Thyroid gland (tissue), 4 donors: ENCODE measurements around the gene SNRPD3. TPM values are rescaled to one million over a fixed set of nuclear protein-coding genes. Genes with fewer than 3 reads are reported as not detected.
A peak's percentile ranks its signal among the peaks of the same experiment; 100 is the strongest.
"Not testable (repeated sequence)": the region's sequence is repeated elsewhere in the genome, so short reads cannot be mapped to it uniquely, and the experiment has no call there.

Experiments used
- DNase-seq, 2 donors: peaks; one replicate each; pipeline ENCODE4 v3.0.0-alpha.2; 2019
- H3K27ac ChIP-seq, 3 donors: fragments of 200-600 bp; sonication (generic); 1 replicate in 2 of 3; 2 replicates in 1 of 3; pipeline ENCODE4 v1.5.1; 2016 to 2019; ENCODE audit warnings: mild to moderate bottlenecking in 1 of 3, moderate library complexity in 1 of 3
- H3K27me3 ChIP-seq: fragments of 200-600 bp; sonication (generic); one replicate; pipeline ENCODE4 v1.5.1; 2019
- H3K36me3 ChIP-seq, 2 donors: fragments of 200-600 bp; sonication (generic); one replicate each; pipeline ENCODE4 v1.5.1; 2016 to 2019
- H3K4me1 ChIP-seq, 2 donors: fragments of 200-600 bp; sonication (generic); one replicate each; pipeline ENCODE4 v1.5.1; 2017 to 2019
- H3K4me3 ChIP-seq, 3 donors: fragments of 200-600 bp; sonication (generic); replicated peaks in 1 of 3; 1 replicate in 2 of 3; 2 replicates in 1 of 3; pipeline ENCODE4 v1.5.1; 2016; ENCODE audit warnings: mild to moderate bottlenecking in 1 of 3
- H3K9me3 ChIP-seq: fragments of 200-600 bp; sonication (generic); one replicate; pipeline ENCODE4 v1.5.1; 2017
- POLR2A ChIP-seq, 2 donors: fragments of 450-650 bp; IDR thresholded peaks; one replicate each; pipeline ENCODE4 v1.6.1; 2017; ENCODE audit warnings: antibody characterized with exemption in 2 of 2, mild to moderate bottlenecking in 2 of 2, moderate library complexity in 1 of 2
- WGBS, 2 donors: methylation state at CpG; one replicate each; pipeline ENCODE4 v1.1.5; 2017; 5-methylcytosine and 5-hydroxymethylcytosine counted together
- intact Hi-C: fragments of 100-400 bp; cut with DNase I; formaldehyde crosslinking; loops from one replicate; pipeline ENCODE4 v1.15.1; 2023
- total RNA-seq, 4 donors: library from RNA; depleted of rRNA; stranded (reverse); fragments of >200 nt; gene quantifications; one replicate each; pipeline ENCODE4 v1.2.3, GENCODE V29; 2016
- TF ChIP-seq, protein P1 (sequence below), 6 experiments: fragments of 200-600 bp in 3 of 6; fragments of 450-650 bp in 3 of 6; sonication (generic) in 3 of 6; IDR thresholded peaks; one replicate each; pipeline ENCODE4 v1.5.1; 2016 to 2019; ENCODE audit warnings: antibody characterized with exemption in 6 of 6, mild to moderate bottlenecking in 2 of 6, inconsistent platforms in 1 of 6, moderate library complexity in 1 of 6

Gene SNRPD3
- total RNA-seq, 4 donors from 2014 or later: 96.9 to 216 (median 145) TPM

DNA sequence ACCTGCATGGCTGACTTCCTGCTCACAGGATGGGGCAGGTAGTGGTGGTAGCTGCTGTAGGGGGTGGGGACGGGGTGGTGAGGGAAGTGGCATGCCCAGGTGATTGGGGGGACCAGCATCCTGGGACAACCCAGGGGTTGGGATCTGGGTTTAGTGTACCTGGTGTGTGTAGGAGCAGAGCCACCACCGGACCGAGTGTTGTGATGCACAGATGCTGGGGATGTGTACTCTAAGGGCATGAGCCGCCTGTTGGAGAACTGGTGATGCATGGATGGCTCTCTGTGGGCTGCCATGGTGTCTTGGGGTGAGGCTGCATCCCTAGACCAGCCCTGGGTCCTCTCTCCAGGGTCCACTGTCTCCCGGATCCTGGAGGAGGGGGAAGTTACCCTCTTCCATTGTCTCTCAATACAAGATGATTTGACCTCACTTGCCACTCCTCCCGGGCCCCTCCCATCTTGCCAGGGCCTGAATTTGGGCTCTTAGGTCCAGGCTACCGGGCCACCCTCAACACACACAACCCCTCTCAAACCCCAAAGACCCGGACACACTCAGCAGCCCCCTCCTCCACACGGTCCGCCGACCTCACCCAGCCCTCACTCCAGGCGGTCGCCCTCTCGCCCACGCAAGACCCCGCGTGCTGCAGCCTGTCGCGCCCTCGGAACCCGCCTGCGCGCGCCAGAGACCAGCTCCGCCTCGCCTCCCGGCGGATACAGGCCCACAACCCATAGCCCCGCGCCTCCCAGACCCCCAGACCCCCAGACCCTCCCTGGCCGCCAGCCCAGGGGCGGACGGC, 36.5 kb downstream of the SNRPD3 start:
- peak overlapping the region; percentile 24 to 84 (median 59) for H3K4me3 ChIP-seq
- TF ChIP-seq, protein P1, sequence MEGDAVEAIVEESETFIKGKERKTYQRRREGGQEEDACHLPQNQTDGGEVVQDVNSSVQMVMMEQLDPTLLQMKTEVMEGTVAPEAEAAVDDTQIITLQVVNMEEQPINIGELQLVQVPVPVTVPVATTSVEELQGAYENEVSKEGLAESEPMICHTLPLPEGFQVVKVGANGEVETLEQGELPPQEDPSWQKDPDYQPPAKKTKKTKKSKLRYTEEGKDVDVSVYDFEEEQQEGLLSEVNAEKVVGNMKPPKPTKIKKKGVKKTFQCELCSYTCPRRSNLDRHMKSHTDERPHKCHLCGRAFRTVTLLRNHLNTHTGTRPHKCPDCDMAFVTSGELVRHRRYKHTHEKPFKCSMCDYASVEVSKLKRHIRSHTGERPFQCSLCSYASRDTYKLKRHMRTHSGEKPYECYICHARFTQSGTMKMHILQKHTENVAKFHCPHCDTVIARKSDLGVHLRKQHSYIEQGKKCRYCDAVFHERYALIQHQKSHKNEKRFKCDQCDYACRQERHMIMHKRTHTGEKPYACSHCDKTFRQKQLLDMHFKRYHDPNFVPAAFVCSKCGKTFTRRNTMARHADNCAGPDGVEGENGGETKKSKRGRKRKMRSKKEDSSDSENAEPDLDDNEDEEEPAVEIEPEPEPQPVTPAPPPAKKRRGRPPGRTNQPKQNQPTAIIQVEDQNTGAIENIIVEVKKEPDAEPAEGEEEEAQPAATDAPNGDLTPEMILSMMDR (IDR thresholded peaks at IDR 0.05): no peak
- no peak for TF ChIP-seq POLR2A (IDR thresholded peaks at IDR 0.05)
- DNase-seq: peak; percentile 42 to 54

GRCh38 chr22:24592851-24593558, 37.2 kb downstream of the SNRPD3 start, which contains the start of gene LRRC75B:
TSS of gene LRRC75B (minus strand) at chr22:24593073. CDS start at chr22:24593039, 34 bp downstream.
- H3K9me3 ChIP-seq: no peaks in the 10 kb centered on the region
- intact Hi-C loops: no loop called here

More for the DNA sequence above, 36.5 kb downstream of the SNRPD3 start:
- H3K27me3 ChIP-seq: no peaks in the 10 kb centered on the region
- H3K27ac ChIP-seq: peak overlapping the region; percentile 86 to 90 (median 86)
- no peaks in the 10 kb centered on the region for H3K9me3 ChIP-seq
- peaks cover 43 to 61% of the 10 kb centered on the region in 2 donors for H3K4me1 ChIP-seq
- WGBS, 2 donors: 14 to 16% methylated on average over 13 to 17 of the region's 33 CpGs
- H3K36me3 ChIP-seq: peaks cover 0 to 4% of the 10 kb centered on the region in 2 donors
- intact Hi-C loops: no loop called here

DNA sequence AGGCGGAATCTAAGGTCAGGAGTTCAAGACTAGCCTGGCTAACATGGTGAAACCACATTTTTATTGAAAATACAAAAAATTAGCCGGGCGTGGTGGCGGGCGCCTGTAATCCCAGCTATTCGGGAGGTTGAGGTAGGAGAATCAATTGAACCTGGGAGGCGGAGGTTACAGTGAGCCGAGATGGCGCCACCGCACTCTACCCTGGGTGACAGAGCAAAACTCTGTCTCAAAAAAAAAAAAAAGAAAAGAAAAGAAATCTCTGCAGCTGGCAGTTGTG, 37.7 kb downstream of the SNRPD3 start:
- WGBS, 2 donors: 79 to 83% methylated on average over 10 of the region's 10 CpGs
- H3K4me3 ChIP-seq, H3K27me3 ChIP-seq, intact Hi-C loops, DNase-seq, H3K9me3 ChIP-seq, H3K36me3 ChIP-seq: not testable (repeated sequence)
- Histone ChIP-seq H3K27ac (peak overlapping the region; percentile 82 to 94 (median 90)), H3K4me1 (peaks cover 40 to 60% of the 10 kb centered on the region in 2 donors)

More at GRCh38 chr22:24592851-24593558, 37.2 kb downstream of the SNRPD3 start, which contains the start of gene LRRC75B:
- peak within 1 kb of the TSS; percentile 86 to 94 (median 90) for H3K27ac ChIP-seq
- whole genome bisulfite sequencing, 2 donors: 24 to 39% methylated on average over 7 to 14 of the region's 72 CpGs
- peak; percentile 96 for DNase-seq
- peak within 1 kb of the TSS; percentile 24 to 84 (median 59) for H3K4me3 ChIP-seq
- peaks cover 43 to 61% of the 10 kb centered on the region in 2 donors for H3K4me1 ChIP-seq
- TF ChIP-seq POLR2A (IDR thresholded peaks at IDR 0.05): peak; percentile 40 to 86
- TF ChIP-seq, protein P1 (IDR thresholded peaks at IDR 0.05): no peak
- H3K27me3 ChIP-seq: no peaks in the 10 kb centered on the region
- H3K36me3 ChIP-seq: no peaks in the 10 kb centered on the region

GRCh38 chr22:24593836-24594568, 38.2 kb downstream of the SNRPD3 start:
- no peak overlapping the region for H3K4me3 ChIP-seq
- TF ChIP-seq POLR2A (IDR thresholded peaks at IDR 0.05): no peak
- TF ChIP-seq, protein P1 (IDR thresholded peaks at IDR 0.05): no peak

GRCh38 chr22:24594569-24595120, 38.8 kb downstream of the SNRPD3 start:
- H3K9me3 ChIP-seq: no peaks in the 10 kb centered on the region
- peaks cover 36 to 56% of the 10 kb centered on the region in 2 donors for H3K4me1 ChIP-seq
- peak overlapping the region; percentile 82 to 94 (median 90) for H3K27ac ChIP-seq
- TF ChIP-seq, protein P1 (IDR thresholded peaks at IDR 0.05): peak in 1 of 6 experiments; percentile 7
- TF ChIP-seq POLR2A (IDR thresholded peaks at IDR 0.05): peak in 1 of 2 donors; percentile 10
- no peaks in the 10 kb centered on the region for H3K36me3 ChIP-seq
- DNase-seq: peak; percentile 82 to 88
- intact Hi-C loops: no loop called here
- WGBS, 2 donors: 34 to 53% methylated on average over 1 to 7 of the region's 7 CpGs
- no peaks in the 10 kb centered on the region for H3K27me3 ChIP-seq
- no peak overlapping the region for H3K4me3 ChIP-seq

More at GRCh38 chr22:24593836-24594568, 38.2 kb downstream of the SNRPD3 start:
- WGBS, 2 donors: 49 to 58% methylated on average over 11 to 12 of the region's 16 CpGs
- DNase-seq: peak; percentile 56 to 65
- H3K27me3 ChIP-seq: no peaks in the 10 kb centered on the region
- H3K36me3 ChIP-seq: no peaks in the 10 kb centered on the region
- H3K27ac ChIP-seq: peak overlapping the region; percentile 82 to 94 (median 90)
- peaks cover 37 to 57% of the 10 kb centered on the region in 2 donors for H3K4me1 ChIP-seq
- H3K9me3 ChIP-seq: no peaks in the 10 kb centered on the region
- intact Hi-C loops: no loop called here
